Endodermal cell (in vitro differentiated cells): ENCODE results near the gene ATP2B2. TPM values are rescaled to one million over a fixed set of nuclear protein-coding genes. Genes with fewer than 3 reads are reported as not detected.

Experiments used
- DNase-seq: peaks from one replicate; pipeline ENCODE4 v3.0.0-alpha.2; 2017
- H3K27ac ChIP-seq: 2 replicates; pipeline ENCODE4 v1.5.1; 2013; ENCODE audit warnings: mild to moderate bottlenecking, low read depth, low read length, moderate library complexity
- H3K27me3 ChIP-seq: 2 replicates; pipeline ENCODE4 v1.6.1; 2013; ENCODE audit warnings: mild to moderate bottlenecking, low read length, moderate library complexity; ENCODE audit not compliant: insufficient read depth, control insufficient read depth, poor library complexity, severe bottlenecking
- H3K36me3 ChIP-seq: 2 replicates; pipeline ENCODE4 v1.7.0; 2013; ENCODE audit warnings: mild to moderate bottlenecking, low read length, moderate library complexity; ENCODE audit not compliant: control insufficient read depth, insufficient read depth
- H3K4me1 ChIP-seq: one replicate; pipeline ENCODE4 v1.7.0; 2013; ENCODE audit warnings: low read length; ENCODE audit not compliant: control insufficient read depth, insufficient read depth
- H3K4me3 ChIP-seq: 2 replicates; pipeline ENCODE4 v1.5.1; 2013; ENCODE audit warnings: mild to moderate bottlenecking, low read length, moderate library complexity
- H3K9ac ChIP-seq: 2 replicates; pipeline ENCODE4 v1.6.1; 2013; ENCODE audit warnings: mild to moderate bottlenecking, low read length, moderate library complexity; ENCODE audit not compliant: poor library complexity, severe bottlenecking; ENCODE audit errors: extremely low read depth
- H3K9me3 ChIP-seq: 2 replicates; pipeline ENCODE4 v1.6.1; 2013; ENCODE audit warnings: mild to moderate bottlenecking, low read length, moderate library complexity; ENCODE audit not compliant: control insufficient read depth
- H3K27ac Mint-ChIP-seq: 2 replicates; pipeline ENCODE4 v1.8.0; 2020; ENCODE audit warnings: mixed read lengths
- H3K27me3 Mint-ChIP-seq: 2 replicates; pipeline ENCODE4 v1.8.0; 2021; ENCODE audit warnings: mild to moderate bottlenecking, mixed read lengths; ENCODE audit not compliant: insufficient read depth
- H3K36me3 Mint-ChIP-seq: 2 replicates; pipeline ENCODE4 v1.8.0; 2020; ENCODE audit warnings: low read depth, mixed read lengths
- H3K4me1 Mint-ChIP-seq: 2 replicates; pipeline ENCODE4 v1.8.0; 2020; ENCODE audit warnings: mixed read lengths
- H3K4me3 Mint-ChIP-seq: 2 replicates; pipeline ENCODE4 v1.8.0; 2020; ENCODE audit warnings: mild to moderate bottlenecking, moderate library complexity, mixed read lengths
- H3K9me3 Mint-ChIP-seq: 2 replicates; pipeline ENCODE4 v1.8.0; 2020; ENCODE audit warnings: mild to moderate bottlenecking, mixed read lengths
- WGBS, 2 experiments: methylation state at CpG; one replicate each; pipeline versions ENCODE4 v1.1.5 to v1.1.7; 2013; ENCODE audit warnings: missing lambda C conversion rate in 2 of 2, mixed read lengths in 1 of 2; ENCODE audit not compliant: insufficient coverage in 1 of 2, insufficient read length in 1 of 2; 5-methylcytosine and 5-hydroxymethylcytosine counted together
- total RNA-seq, 2 donors: library from RNA; stranded (reverse); fragmentation: NEBNext Ultra II Directional in 1 of 2; extraction: Animal tissue kit (Norgen Biotek cat#: 25700) in 1 of 2; gene quantifications; 2 replicates in 1 of 2; 3 replicates in 1 of 2; pipeline ENCODE4 v1.2.1, GENCODE V29; 2021
- TF ChIP-seq, protein P1 (sequence below): fragments of 200-600 bp; sonication (generic); conservative IDR thresholded peaks from 2 replicates; pipeline ENCODE4 v1.5.0; 2021; ENCODE audit warnings: antibody characterized with exemption, mild to moderate bottlenecking

ATP2B2 gene
- total RNA-seq, 2 donors from 2014 or later: 0.09 TPM; not detected in 1

DNA sequence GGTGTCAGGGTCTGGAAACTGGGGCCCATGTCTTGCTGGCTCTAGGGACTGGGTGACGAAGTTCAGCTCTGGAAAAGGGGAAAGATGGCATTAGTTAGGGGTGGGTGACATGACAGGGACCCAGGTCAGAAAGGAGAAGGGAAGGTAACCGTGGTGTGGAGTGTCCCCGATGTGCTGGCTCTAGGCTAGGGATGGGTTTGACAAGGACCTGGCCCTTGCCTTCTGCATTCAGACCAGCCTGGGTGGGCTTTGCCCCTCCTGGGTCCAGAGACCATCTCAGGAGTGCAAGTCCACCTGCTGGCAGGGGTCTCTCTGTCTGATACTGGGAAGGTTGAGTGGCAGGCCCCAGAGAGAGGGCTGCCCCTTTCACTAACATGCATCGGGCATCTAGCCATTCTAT is 28.7 kb upstream of the ATP2B2 start:
- peak; percentile 13 for DNase-seq
- WGBS, 2 experiments: 89 to 100% methylated on average over 1 to 4 of the region's 4 CpGs
- TF ChIP-seq, protein P1, sequence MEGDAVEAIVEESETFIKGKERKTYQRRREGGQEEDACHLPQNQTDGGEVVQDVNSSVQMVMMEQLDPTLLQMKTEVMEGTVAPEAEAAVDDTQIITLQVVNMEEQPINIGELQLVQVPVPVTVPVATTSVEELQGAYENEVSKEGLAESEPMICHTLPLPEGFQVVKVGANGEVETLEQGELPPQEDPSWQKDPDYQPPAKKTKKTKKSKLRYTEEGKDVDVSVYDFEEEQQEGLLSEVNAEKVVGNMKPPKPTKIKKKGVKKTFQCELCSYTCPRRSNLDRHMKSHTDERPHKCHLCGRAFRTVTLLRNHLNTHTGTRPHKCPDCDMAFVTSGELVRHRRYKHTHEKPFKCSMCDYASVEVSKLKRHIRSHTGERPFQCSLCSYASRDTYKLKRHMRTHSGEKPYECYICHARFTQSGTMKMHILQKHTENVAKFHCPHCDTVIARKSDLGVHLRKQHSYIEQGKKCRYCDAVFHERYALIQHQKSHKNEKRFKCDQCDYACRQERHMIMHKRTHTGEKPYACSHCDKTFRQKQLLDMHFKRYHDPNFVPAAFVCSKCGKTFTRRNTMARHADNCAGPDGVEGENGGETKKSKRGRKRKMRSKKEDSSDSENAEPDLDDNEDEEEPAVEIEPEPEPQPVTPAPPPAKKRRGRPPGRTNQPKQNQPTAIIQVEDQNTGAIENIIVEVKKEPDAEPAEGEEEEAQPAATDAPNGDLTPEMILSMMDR: no peak
- H3K27me3 ChIP-seq: peaks cover 6% of the 10 kb centered on the region
- H3K36me3 ChIP-seq: no peaks in the 10 kb centered on the region
- Mint-ChIP-seq H3K4me1 (no peaks in the 10 kb centered on the region), H3K36me3 (no peaks in the 10 kb centered on the region), H3K4me3 (no peak overlapping the region), H3K9me3 (no peaks in the 10 kb centered on the region), H3K27me3 (peaks cover 2% of the 10 kb centered on the region), H3K27ac (no peak overlapping the region)
- H3K4me3 ChIP-seq: no peak overlapping the region
- no peaks in the 10 kb centered on the region for H3K9me3 ChIP-seq
- no peak overlapping the region for H3K9ac ChIP-seq
- no peak overlapping the region for H3K27ac ChIP-seq
- H3K4me1 ChIP-seq: no peaks in the 10 kb centered on the region

DNA sequence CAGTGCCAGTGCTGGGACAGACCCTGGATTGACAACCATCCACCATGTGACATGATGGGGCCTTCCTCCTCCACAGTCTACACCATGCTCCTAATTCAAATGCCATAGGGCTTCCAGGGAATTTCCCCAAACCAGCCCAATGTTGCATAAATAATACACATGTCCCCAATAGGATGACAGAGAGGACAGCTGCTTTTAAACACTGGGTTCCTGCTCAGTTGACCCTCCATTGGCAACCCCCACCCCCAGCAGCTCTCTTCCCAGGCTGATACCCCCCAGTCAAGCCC is 28.3 kb upstream of the ATP2B2 start:
- peaks cover 2% of the 10 kb centered on the region for H3K27me3 Mint-ChIP-seq
- H3K4me3 Mint-ChIP-seq: no peak overlapping the region
- H3K27ac Mint-ChIP-seq: no peak overlapping the region
- Histone ChIP-seq H3K9ac (no peak overlapping the region), H3K4me3 (no peak overlapping the region), H3K27me3 (peaks cover 6% of the 10 kb centered on the region), H3K27ac (no peak overlapping the region), H3K9me3 (no peaks in the 10 kb centered on the region), H3K36me3 (no peaks in the 10 kb centered on the region), H3K4me1 (no peaks in the 10 kb centered on the region)
- TF ChIP-seq, protein P1: no peak
- DNase-seq: no peak
- H3K36me3 Mint-ChIP-seq: no peaks in the 10 kb centered on the region
- H3K9me3 Mint-ChIP-seq: no peaks in the 10 kb centered on the region
- H3K4me1 Mint-ChIP-seq: no peaks in the 10 kb centered on the region

DNA sequence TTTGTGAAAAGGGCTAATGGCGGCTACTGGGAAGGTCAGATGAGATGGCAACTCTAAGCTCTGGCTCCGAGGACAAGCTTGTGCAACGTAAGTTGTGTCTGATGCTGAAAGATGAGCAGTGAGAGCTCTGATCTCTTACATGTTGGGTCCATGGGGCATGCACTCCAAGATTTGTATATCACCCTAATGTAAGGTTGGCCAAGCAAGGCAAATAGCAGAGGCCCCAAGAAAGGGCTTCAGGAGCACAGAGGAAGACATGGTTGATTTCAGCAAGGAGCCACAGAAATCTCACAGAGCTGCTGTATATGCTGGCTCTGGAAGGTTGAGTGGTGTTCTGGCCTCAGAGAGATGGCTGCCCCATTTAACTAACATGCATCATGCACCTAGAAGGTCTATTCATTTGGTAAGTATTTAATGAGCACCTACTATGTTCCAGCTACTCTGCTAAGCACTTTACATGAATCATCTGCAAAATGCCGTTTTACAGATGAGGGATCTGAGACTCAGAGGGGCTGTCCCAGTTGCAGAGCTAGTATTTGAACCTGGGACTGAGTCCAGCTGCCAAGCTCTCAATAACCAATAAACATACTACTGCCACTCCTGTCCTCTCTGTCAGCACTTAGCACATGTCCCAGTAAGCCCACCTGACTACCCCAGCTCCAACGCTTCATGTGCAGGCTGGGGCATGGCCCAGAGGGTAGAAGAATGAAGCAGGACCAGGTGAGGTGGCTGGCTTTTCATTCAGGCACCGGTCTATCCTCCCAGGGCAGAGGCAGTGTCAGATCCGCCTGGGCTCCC is 27.8 kb upstream of the ATP2B2 start:
- TF ChIP-seq, protein P1: no peak
- H3K27me3 ChIP-seq: peaks cover 6% of the 10 kb centered on the region
- DNase-seq: peak; percentile 16

More for the DNA sequence above, 27.8 kb upstream of the ATP2B2 start:
- H3K4me3 ChIP-seq: no peak overlapping the region
- Mint-ChIP-seq H3K27me3 (peaks cover 2% of the 10 kb centered on the region), H3K4me1 (no peaks in the 10 kb centered on the region), H3K4me3 (no peak overlapping the region), H3K27ac (no peak overlapping the region), H3K36me3 (no peaks in the 10 kb centered on the region), H3K9me3 (no peaks in the 10 kb centered on the region)
- H3K27ac ChIP-seq: no peak overlapping the region
- H3K36me3 ChIP-seq: no peaks in the 10 kb centered on the region
- H3K9me3 ChIP-seq: no peaks in the 10 kb centered on the region
- no peak overlapping the region for H3K9ac ChIP-seq
- 86 to 87% methylated on average over 4 to 7 of the region's 7 CpGs for WGBS, 2 experiments
- H3K4me1 ChIP-seq: no peaks in the 10 kb centered on the region
